Activated CD8-positive, alpha-beta memory T cell treated with anti-CD3 and anti-CD28 coated beads, Interleukin-2, amount 50 U/mL, for 48 hours (primary cell): ENCODE measurements around the gene CDS1.
"Not testable (repeated sequence)": the region's sequence is repeated elsewhere in the genome, so short reads cannot be mapped to it uniquely, and the experiment has no call there.

ENCODE experiments used
- DNase-seq: peaks from one replicate; pipeline ENCODE4 v3.0.0-alpha.2; 2020

The CDS1 gene

GRCh38 chr4:84677093-84677492, 94.2 kb downstream of the CDS1 start:
- DNase-seq = no peak

- no peak for DNase-seq
Measured at GRCh38 chr4:84677995-84678394, 95.1 kb downstream of the CDS1 start.

DNA sequence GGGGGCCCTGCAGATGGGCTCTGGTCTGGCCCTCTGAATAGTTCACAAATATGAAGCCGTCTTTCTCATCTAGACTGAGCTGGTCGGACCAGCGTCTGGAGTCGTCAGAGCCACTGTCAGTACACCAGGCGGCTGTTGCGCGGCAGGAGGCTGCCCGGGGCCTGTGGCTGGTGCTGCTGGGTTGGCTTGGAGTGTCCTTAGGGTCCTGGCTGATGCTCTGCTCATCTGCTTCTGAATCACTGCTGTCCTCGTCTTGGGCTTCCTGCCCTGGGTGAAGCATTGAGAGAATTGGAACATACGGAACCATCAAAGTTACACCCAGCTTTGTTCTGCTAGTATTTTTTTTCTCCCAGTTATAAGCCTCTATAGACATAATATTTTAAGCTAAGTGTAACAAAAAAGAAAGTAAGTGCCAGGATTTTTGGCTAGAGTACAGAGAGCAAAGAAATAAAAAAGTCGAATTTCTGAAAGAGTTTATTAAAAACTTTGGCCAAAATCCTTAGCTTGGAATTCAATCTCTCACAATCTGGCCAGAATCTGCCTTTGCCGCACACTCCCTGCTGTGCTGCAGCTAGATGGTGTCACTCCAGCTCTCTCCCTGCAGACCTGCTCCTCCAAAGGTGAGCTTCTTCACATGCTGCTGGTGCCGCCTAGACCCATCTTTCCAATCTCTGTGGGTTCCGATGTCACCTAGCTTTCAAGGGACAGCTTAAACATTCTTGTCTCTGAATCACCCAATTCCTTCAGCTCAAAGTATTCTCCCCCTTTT, 96.2 kb downstream of the CDS1 start:
- no peak for DNase-seq

- no peak for DNase-seq
Measured at GRCh38 chr4:84680956-84681355, 98.0 kb downstream of the CDS1 start.

DNA sequence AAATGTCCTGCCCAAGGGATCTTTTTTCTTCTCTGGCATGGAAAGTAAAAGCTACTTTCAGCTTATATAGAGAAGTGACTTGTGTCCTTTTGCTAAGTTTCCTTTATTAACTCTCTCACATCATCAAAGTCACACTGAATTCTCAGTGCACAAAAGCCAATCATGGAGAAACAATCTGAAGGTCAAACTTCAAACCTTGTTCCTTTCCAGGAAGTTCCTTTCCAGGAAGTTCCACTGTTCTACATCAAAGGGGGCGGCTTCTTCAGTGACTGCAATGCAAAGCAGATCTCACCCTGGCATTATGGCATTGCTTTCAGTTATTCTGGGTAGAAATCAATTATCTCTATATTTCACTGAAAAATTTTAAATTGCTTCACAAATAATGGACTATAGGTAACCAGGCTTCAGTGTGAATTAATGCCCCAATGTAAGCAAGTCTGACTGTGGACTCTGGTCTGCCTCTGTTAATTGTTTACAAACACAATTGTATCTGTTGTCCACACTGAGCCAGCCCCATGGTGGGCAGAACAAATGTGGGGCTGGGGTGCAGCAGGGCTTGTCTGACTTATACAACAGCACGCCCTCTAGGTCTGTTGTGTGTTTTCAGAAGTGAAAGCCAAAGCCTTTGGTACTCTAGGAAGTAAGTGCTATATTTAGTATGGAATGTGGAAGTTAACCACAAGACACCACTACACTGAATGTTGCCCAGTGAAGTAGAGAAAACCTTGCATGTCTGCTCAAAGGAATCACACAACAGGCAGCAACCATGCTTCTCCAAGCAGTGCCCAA, 98.8 kb downstream of the CDS1 start:
- DNase-seq = no peak

- not testable (repeated sequence) for DNase-seq
Measured at GRCh38 chr4:84682661-84683060, 99.7 kb downstream of the CDS1 start.

DNA sequence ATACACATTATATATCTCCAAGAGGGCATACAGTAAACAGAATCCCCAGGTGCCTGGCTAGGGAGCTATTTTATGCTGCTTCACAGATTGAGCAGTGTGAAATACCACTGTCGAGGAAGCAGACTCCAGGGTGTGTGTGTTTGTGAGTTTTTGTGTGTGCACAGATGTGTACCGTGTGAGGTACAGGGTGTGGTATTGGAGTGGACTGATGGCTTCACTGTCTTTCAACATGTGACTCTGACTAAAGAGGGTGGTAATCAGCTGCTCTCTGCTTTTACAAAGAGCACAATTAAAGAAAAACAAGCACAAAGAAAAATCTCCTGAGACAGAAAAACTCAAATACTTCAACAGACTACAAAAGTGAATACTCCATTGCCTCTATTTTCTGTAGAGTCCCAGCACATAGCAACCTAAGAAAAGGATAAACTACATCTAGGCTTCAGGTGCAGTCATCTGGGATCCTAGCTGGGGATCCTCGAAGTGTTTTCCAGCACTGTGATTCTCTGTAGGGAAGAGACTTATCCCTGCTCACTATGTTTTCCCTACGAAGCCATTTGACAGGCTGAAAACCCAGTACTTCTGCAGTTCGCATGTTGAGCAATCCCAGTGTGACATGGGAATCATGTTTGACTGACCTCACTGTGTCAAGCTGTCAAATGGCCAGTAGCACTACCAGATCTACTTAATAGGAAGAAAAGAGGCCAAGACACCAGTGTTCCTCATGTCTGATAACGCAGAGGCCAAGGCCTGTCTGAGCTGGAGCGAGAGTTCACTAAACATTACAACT, 100.3 kb downstream of the CDS1 start:
- DNase-seq = no peak

DNA sequence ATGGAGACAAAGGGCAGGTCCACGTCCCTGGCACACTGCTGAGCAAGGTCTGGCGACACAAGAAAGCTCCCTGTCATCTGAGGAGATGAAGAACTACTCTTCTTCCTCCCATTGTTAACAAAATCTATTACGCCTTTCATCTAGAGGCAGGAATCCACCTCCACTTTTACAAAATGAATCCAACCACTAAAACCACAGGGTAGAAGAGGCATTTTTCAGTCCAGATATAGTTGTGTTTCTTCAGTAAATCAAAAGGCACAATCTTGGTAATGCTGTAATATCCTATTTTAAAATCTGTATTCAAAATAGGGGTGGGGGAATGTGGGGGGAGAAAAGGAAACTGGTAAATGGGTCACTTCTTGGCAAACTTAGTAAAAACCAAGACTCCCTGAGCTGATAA, 101.4 kb downstream of the CDS1 start:
- DNase-seq = no peak

GRCh38 chr4:84685105-84685504, 102.2 kb downstream of the CDS1 start:
- no peak for DNase-seq

DNA sequence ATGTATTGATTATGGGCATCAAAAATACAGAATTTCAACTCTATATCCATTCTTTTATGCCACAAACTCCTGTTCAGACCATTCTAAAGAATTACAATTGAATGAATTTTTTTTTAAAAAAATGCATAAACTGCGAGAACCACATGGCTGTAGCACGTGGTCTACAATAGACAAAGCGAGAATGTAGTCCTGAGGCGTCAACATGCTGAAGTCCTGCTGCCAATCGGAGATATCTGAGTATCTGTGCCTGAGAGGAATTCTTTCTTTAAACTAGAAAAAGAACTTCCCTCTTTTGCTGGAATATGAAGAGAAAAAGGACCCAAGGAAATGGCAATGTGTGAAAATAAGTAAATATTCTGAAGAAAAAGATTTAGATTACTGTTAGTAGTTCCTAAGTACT, 105.7 kb downstream of the CDS1 start:
- no peak for DNase-seq

GRCh38 chr4:84689197-84689596, 106.3 kb downstream of the CDS1 start:
- DNase-seq = no peak

DNA sequence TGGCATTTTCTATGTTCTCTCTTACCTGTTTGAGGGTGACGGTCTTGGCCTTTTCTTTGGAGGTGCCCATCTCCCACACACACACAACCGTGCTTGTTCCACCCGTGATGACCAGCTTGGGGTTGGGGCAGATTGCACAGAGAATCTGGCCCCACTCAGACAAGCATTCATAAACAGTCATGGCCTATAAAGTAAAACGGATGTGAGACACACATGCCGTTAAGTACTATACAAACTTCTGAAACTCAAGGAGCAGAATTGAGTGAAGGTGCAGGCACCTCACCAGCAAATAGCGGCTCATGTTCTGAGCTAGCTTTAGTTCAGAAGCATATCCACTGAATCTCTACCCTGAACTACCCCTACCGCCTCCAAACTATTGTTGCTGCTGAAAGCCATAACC, 107.6 kb downstream of the CDS1 start:
- no peak for DNase-seq

- DNase-seq = no peak
Measured at GRCh38 chr4:84691170-84691691, 108.3 kb downstream of the CDS1 start.

- no peak for DNase-seq
Measured at GRCh38 chr4:84691800-84692199, 108.9 kb downstream of the CDS1 start.

DNA sequence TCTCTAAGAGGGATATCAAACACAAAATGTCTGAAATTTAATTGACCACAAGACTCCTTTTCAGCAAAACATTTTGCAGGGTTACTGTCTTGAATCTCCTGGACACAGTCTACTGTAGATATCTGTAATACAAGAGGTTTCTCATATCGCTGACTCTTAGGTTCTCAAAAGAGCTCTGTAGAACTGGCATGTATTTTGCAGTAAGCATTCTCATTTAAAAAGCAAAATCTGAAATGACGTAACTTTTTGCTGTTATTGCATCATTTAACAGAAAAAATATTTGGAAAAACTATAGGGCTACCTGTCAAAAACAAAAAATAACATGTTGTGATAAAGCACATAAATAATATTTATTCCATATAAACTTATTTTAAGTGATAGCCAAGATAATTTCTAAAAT, 114.2 kb downstream of the CDS1 start:
- no peak for DNase-seq

DNA sequence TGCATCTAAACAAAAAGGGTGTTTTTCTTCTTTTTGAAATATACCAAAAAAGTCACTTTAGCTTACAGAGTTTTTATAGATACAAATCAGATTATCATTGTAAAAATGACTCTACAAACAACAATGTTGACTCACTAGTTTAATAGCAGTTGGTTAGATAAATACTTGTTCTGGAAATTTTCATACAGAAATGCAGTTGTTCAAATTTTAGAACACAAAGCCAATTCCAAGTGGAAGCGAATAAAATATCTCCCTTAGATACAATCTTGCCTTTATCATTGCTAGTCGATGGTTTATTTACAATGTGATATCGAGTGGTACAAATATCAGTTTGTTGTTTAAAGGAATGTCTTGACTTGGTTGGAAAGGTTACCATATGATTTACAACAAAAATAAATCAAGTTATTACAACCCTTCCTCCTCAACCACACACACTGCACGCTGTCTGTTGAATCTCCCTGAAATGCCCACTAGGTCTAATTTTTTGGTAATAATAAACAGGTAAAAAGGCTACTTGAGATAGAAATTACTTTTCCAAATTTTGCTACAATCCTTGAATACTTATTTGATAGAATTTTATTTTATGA, 114.8 kb downstream of the CDS1 start:
- no peak for DNase-seq

DNA sequence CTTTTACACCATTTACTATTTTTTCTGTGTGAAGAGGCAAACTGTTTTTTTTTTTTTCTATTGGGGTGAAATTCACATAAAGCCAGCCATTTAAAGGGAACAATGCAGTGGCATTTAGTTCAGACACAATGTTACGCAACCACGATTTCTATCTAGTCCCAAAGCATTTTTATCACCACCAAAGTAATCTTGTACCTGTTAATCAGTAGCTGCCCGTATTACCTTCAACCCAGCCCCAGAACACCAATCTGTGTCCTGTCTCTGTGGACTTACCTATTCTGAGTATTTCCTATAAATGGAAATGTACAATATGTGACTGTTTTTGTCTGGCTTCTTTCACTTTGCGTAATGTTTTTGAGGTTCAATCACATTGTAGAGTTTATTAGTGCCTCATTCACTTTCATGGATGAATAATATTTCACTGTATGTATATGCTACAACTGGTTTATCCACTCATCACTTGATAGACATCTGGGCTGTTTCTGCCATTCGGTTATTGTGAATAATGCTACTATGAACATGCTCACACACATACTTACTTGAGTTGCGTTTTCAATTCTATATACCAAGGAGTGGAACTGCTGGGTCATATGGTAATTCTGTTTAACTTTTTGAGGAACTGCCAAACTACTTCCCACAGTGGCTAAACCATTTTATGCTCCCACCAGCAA, 116.2 kb downstream of the CDS1 start:
- DNase-seq = no peak
